OCI-LY1 (cell line): ENCODE data around the gene C1orf105.

Experiments used
- H2AFZ ChIP-seq: fragments of 200-600 bp; sonication (generic), shearing (Covaris generic); 2 replicates; pipeline ENCODE4 v1.6.0; 2014; ENCODE audit warnings: antibody characterized with exemption, mild to moderate bottlenecking, low read length
- H3F3A ChIP-seq: fragments of 200-600 bp; sonication (generic), shearing (Covaris generic); 2 replicates; pipeline ENCODE4 v1.6.0; 2014; ENCODE audit warnings: mild to moderate bottlenecking, antibody characterized with exemption, low read length, moderate library complexity; ENCODE audit not compliant: insufficient read depth
- H3K27ac ChIP-seq: fragments of 200-600 bp; sonication (generic); 2 replicates; pipeline ENCODE4 v1.5.1; 2014; ENCODE audit warnings: low read length, mixed run types, mild to moderate bottlenecking, low read depth; ENCODE audit not compliant: poor library complexity, severe bottlenecking
- H3K27me3 ChIP-seq: fragments of 200-600 bp; sonication (generic); 2 replicates; pipeline ENCODE4 v1.6.0; 2014; ENCODE audit warnings: antibody characterized with exemption, mild to moderate bottlenecking, low read length, moderate library complexity; ENCODE audit not compliant: insufficient read depth
- H3K36me3 ChIP-seq: fragments of 200-600 bp; sonication (generic); 2 replicates; pipeline ENCODE4 v1.6.1; 2014; ENCODE audit warnings: mild to moderate bottlenecking, antibody characterized with exemption, low read length, moderate library complexity, mixed read lengths; ENCODE audit not compliant: insufficient read depth
- H3K4me1 ChIP-seq: fragments of 200-600 bp; sonication (generic); 2 replicates; pipeline ENCODE4 v1.5.1; 2014; ENCODE audit warnings: mild to moderate bottlenecking, low read length, moderate library complexity; ENCODE audit not compliant: insufficient read depth, severe bottlenecking
- H3K4me2 ChIP-seq: fragments of 200-600 bp; sonication (generic), shearing (Covaris generic); 2 replicates; pipeline ENCODE4 v1.6.1; 2014; ENCODE audit warnings: low read length
- H3K4me3 ChIP-seq: fragments of 200-600 bp; sonication (generic); 2 replicates; pipeline ENCODE4 v1.5.1; 2014; ENCODE audit warnings: low read length, low read depth, mild to moderate bottlenecking, mixed read lengths; ENCODE audit not compliant: poor library complexity, severe bottlenecking
- H3K79me2 ChIP-seq: fragments of 200-600 bp; shearing (Covaris generic); 2 replicates; pipeline ENCODE4 v1.6.1; 2016; ENCODE audit warnings: mixed run types, low read length, mixed read lengths; ENCODE audit not compliant: insufficient read depth
- H3K9ac ChIP-seq: fragments of 200-600 bp; sonication (generic), shearing (Covaris generic); 2 replicates; pipeline ENCODE4 v1.6.1; 2014; ENCODE audit warnings: mild to moderate bottlenecking, low read length, mixed read lengths
- H3K9me2 ChIP-seq: fragments of 200-600 bp; sonication (generic), shearing (Covaris generic); 2 replicates; pipeline ENCODE4 v1.6.1; 2014; ENCODE audit warnings: low read depth, mild to moderate bottlenecking, low read length, mixed read lengths
- H3K9me3 ChIP-seq: fragments of 200-600 bp; shearing (Covaris generic); 2 replicates; pipeline ENCODE4 v1.6.1; 2014; ENCODE audit warnings: low read length, mixed read lengths
- H4K20me1 ChIP-seq: fragments of 200-600 bp; sonication (generic), shearing (Covaris generic); 2 replicates; pipeline ENCODE4 v1.6.0; 2016; ENCODE audit warnings: mild to moderate bottlenecking, low read length; ENCODE audit not compliant: insufficient read depth
- CTCF ChIP-seq: fragments of 200-600 bp; sonication (generic), shearing (Covaris generic); IDR thresholded peaks from 2 replicates; pipeline ENCODE4 v1.5.1; 2017; ENCODE audit warnings: mild to moderate bottlenecking, antibody characterized with exemption, low read length, moderate library complexity, mixed read lengths
- EZH2 ChIP-seq: fragments of 200-600 bp; sonication (generic), shearing (Covaris generic); IDR thresholded peaks from 2 replicates; pipeline ENCODE4 v1.8.0; 2017; ENCODE audit warnings: borderline replicate concordance, mixed run types, mild to moderate bottlenecking, antibody characterized with exemption, low read length, moderate library complexity, mixed read lengths

The C1orf105 gene

GRCh38 chr1:172456344-172456769, 35.9 kb downstream of the C1orf105 start:
- Histone ChIP-seq H4K20me1 (no peaks in the 10 kb centered on the region), H3K9me2 (no peaks in the 10 kb centered on the region), H3F3A (no peaks in the 10 kb centered on the region), H3K9me3 (no peaks in the 10 kb centered on the region), H2AFZ (no peak overlapping the region), H3K4me2 (no peak overlapping the region), H3K79me2 (no peaks in the 10 kb centered on the region), H3K27ac (no peak overlapping the region), H3K36me3 (no peaks in the 10 kb centered on the region), H3K4me1 (no peaks in the 10 kb centered on the region), H3K4me3 (no peak overlapping the region), H3K9ac (no peak overlapping the region), H3K27me3 (no peaks in the 10 kb centered on the region)
- TF ChIP-seq CTCF (no peak), EZH2 (no peak)

GRCh38 chr1:172457479-172458130, 37.1 kb downstream of the C1orf105 start:
- no peak overlapping the region for H2AFZ ChIP-seq
- no peak overlapping the region for H3K4me3 ChIP-seq
- no peaks in the 10 kb centered on the region for H3K9me2 ChIP-seq
- no peak overlapping the region for H3K27ac ChIP-seq
- no peaks in the 10 kb centered on the region for H3F3A ChIP-seq
- H3K9me3 ChIP-seq = no peaks in the 10 kb centered on the region
- no peak for TF ChIP-seq EZH2
- TF ChIP-seq CTCF = no peak
- H3K4me2 ChIP-seq = no peak overlapping the region
- no peaks in the 10 kb centered on the region for H4K20me1 ChIP-seq
- no peaks in the 10 kb centered on the region for H3K27me3 ChIP-seq
- H3K36me3 ChIP-seq = no peaks in the 10 kb centered on the region
- no peaks in the 10 kb centered on the region for H3K4me1 ChIP-seq
- H3K9ac ChIP-seq = no peak overlapping the region
- H3K79me2 ChIP-seq = no peaks in the 10 kb centered on the region

GRCh38 chr1:172460177-172460576, 39.7 kb downstream of the C1orf105 start:
- no peak overlapping the region for H3K9ac ChIP-seq
- H3K9me3 ChIP-seq = no peaks in the 10 kb centered on the region
- H3K79me2 ChIP-seq = no peaks in the 10 kb centered on the region
- no peaks in the 10 kb centered on the region for H4K20me1 ChIP-seq
- no peak overlapping the region for H3K4me2 ChIP-seq
- no peak overlapping the region for H3K27ac ChIP-seq
- H3F3A ChIP-seq = no peaks in the 10 kb centered on the region
- no peaks in the 10 kb centered on the region for H3K9me2 ChIP-seq
- no peaks in the 10 kb centered on the region for H3K4me1 ChIP-seq
- TF ChIP-seq EZH2 (no peak), CTCF (no peak)
- H3K4me3 ChIP-seq = no peak overlapping the region
- no peak overlapping the region for H2AFZ ChIP-seq
- no peaks in the 10 kb centered on the region for H3K36me3 ChIP-seq
- H3K27me3 ChIP-seq = no peaks in the 10 kb centered on the region
